GM23248 (cell line): ENCODE results near the gene EYA3.

Experiments used
- EZH2 ChIP-seq: fragments of 200-600 bp; sonication (generic); IDR thresholded peaks from 2 replicates; pipeline ENCODE4 v1.6.1; 2018; ENCODE audit warnings: antibody characterized with exemption, mild to moderate bottlenecking; ENCODE audit not compliant: insufficient read depth, poor library complexity, severe bottlenecking
- EZH2phosphoT487 ChIP-seq: fragments of 200-600 bp; sonication (generic); IDR thresholded peaks from 2 replicates; pipeline ENCODE4 v1.6.1; 2018; ENCODE audit warnings: antibody characterized with exemption, moderate library complexity, mild to moderate bottlenecking, low read depth; ENCODE audit not compliant: insufficient read depth

GRCh38 chr1:27938488-27938887 lies 149.9 kb downstream of the EYA3 start:
- no peak for TF ChIP-seq EZH2phosphoT487
- TF ChIP-seq EZH2 = no peak
